ENCODE data around the gene DENND5B.
A peak's percentile ranks its signal among the peaks of the same experiment; 100 is the strongest.
"Not testable (repeated sequence)": the region's sequence is repeated elsewhere in the genome, so short reads cannot be mapped to it uniquely, and the experiment has no call there.

DENND5B gene

DNA sequence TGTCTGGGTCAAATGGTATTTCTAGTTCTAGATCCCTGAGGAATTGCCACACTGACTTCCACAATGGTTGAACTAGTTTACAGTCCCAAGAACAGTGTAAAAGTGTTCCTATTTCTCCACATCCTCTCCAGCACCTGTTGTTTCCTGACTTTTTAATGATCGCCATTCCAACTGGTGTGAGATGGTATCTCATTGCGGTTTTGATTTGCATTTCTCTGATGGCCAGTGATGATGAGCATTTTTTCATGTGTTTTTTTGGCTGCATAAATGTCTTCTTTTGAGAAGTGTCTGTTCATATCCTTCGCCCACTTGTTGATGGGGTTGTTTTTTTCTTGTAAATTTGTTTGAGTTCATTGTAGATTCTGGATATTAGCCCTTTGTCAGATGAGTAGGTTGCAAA is 40.3 kb downstream of the DENND5B start:
- not testable (repeated sequence) for DNase-seq

DNA sequence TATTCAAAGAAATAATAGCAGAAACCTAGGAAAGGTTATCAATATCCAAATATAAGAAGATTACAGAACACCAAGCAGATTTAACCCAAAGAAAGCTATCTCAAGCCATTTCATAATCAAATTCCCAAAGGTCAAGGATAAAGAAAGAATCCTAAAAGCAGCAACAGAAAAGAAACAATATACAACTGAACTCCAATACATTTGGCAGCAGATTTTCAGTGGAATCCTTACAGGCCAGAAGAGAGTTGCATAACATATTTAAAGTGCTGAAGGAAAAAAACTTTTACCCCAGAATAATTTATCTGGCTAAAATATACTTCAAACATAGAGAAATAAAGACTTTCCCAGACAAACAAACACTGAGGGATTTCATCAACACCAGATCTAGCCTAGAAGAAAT is 54.3 kb downstream of the DENND5B start:
- no peak for DNase-seq

DNA sequence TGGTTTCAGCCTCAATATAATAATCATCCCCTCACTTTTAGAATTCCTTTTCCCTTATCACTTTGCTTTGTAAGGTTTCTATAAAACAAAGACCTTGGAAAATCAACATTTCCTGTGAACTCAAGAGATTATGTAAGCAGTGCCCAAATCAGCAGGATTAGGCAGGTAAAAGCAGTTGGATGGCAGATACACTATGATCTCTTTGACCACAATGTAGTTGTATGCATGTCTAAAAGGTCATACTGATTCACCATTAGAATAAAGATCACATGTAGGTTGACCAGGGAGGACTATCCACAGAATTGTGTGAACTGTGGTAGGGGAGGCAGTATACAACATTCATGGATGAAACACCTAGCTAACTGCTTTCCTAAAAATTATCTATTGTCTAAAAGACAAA is 57.5 kb downstream of the DENND5B start:
- DNase-seq: no peak

DNA sequence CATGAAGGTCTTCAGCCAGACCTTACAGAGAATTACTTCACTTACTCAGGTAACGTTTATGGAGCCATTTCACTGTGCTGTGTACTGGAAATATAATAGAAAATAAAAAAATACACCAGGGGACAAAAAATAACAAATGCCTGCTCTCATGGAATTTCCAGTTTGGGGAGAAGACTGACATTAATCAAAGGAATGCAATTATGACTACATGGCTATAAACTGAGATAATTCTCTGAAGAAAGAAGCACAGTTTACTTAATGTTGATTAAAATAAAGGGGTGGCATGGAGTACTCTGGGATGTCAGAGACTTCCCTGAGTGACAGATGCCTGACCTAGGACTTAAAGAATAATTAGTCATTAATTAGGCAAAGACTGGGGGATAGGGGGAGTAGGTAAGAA is 59.0 kb downstream of the DENND5B start:
- DNase-seq: no peak

DNA sequence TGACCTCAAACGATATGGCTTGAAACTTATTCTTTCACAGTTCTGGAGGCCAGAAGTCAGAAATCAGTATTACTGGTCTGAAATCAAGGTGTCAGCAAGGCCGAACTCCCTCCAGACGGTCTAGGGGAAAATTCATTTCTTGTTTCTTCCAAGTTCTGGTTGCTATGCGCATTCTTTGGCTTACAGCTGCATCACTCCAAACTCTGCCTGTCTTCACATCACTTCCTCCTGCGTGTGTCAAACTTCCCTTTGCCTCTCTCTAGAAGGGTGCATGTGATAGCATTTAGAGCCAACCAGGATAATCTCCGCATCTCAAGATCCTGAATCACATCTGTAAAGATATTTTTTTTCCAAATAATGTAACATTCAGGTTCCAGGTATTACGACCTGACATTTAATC is 62.8 kb downstream of the DENND5B start:
- no peak for DNase-seq

DNA sequence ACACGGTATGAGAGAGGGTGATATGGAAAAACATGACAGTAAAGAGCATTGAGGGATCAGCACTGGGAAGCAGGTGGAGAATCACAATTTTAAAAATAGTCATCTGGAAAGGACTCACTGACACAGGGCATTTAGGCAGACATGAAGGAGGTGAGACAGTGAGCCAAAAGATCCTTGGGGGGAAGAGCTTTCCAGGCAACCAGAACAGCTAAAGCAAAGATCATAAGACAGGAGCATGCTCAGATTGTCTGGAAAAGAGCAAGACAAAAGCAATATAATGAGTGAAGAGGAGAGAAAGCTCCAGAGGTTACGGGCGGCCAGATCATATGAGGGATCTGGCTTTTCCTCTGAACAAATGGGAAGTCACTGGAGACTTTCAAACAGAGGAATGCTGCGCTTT is 63.9 kb downstream of the DENND5B start:
- DNase-seq: no peak

DNA sequence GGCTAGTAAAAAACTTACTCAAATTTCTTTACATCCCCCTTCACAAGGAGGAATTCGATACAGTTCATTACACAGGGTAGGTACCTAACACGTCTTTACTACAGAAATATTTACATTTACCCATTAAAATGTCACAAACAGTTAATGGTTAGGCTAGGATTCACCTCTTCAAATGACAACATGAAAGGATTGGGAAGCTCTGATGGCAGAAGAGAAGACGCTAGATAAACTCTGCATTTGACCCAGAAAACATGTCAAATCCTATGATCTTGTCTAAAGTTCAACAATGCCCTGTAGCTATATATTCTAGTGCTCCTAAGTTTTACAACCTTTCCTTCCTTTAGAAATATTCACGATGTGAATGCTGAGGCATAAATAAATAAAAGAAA is 64.8 kb downstream of the DENND5B start:
- DNase-seq: no peak

DNA sequence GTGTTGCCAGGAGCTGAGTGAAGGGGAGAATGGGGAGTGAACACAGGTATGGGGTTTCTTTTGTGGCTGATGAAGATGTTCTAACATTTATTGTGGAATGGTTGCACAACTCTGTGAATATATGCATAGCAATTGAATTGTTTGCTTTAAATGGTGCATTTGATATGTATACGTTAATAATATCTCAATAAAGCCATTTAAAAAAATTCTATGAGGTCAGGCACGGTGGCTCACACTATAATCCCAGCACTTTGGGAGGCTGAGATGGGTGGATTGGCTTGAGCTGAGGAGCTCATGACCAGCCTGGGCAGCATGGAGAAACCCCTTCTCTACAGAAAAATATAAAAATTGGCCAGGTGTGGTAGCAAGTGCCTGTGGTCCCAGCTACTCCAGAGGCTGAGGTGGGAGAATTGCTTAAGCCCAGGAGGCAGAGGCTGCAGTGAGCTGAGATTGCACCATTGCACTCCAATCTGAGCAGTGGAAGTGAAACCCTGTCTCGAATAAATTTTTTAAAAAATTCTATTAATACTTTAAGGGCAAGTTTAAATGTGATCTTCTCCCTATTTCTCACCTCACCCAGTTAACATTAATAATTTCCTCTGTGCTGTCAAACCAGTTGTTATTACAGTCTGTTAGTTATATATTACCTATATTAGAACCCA is 65.3 kb downstream of the DENND5B start:
- DNase-seq: no peak

DNA sequence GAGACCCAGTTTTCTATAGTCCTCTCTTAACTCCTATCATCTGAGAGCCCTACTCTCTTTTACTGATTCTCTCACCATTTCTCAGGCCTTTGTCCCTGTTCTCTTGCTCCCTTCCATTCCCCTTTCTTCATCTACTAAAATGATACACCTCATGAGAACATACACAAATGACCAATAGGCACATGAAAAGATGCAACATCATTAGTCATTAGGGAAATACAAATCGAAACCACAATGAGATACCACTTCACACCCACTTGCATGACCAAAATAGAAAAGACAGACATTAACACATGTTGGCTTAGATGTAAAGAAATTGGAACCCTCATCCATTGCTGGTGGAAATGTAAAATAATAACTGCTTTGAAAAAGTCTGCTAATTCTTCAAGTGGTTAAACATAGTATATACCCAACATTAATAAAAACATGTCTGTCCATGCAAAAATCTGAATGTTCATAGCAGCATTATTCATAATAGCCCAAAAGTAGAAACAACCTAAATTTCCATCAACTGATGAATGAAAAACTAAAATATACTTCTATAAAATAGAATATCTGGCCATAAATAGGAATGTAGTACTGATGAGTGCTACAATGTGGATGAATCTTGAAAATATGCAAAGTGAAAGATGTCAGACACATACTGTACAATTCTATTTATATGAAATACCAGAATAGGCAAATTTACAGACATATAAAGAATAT is 66.0 kb downstream of the DENND5B start:
- DNase-seq: no peak

DNA sequence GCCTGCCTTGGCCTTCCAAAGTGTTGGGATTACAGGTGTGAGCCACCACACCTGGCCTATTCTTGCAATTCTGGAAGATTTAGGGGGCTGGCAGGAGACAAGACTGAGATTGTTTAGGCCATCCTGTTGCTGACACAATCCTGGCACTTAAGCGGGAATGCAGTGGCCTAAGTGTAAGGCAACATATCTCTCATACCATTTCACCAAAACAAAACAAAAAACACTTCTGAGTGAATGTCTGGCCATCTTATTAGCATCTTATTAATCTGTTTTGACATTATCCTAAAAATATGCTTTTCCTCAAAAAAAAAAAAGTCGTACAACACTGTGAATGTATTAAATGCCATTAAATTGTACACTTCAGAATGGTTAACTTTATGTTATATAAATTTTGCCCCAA is 67.6 kb downstream of the DENND5B start:
- DNase-seq: no peak

DNA sequence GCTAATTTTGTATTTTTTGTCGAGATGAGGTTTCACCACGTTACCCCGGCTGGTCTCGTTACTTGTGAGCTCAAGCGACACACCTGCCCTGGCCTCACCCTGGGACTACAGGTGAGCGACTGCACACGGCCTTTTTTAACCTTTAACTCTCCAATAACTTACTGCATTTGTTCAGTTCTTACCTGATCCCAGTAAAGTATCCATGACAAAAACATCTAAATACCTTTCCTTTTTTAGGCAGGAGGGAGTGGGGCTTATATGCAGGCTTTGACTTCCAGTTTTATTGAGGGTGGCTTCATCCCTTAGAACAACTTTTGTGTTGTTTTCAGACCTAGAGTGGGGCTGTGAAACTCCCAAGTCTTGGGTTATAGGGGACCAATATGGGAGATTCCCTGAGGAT is 68.3 kb downstream of the DENND5B start:
- DNase-seq: no peak

DNA sequence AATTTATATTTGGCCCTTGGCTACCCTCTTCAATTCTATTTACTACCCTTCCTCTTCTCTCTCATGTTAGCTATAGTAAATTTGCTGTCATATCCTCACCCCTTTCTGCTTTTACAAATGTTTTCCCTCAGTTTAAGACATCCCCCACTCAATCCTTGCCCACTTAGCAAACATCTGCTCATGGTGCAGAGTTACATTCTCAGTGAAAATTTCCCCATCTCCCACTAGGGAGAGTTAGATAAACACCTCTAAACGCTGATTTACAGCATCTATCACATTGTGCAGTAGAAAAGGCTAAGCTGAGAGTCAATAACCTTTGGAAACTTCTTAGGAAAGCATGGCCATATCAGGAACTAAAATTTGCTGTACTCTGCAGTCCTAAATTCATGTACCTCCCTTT is 69.0 kb downstream of the DENND5B start:
- DNase-seq: peak; percentile 97

DNA sequence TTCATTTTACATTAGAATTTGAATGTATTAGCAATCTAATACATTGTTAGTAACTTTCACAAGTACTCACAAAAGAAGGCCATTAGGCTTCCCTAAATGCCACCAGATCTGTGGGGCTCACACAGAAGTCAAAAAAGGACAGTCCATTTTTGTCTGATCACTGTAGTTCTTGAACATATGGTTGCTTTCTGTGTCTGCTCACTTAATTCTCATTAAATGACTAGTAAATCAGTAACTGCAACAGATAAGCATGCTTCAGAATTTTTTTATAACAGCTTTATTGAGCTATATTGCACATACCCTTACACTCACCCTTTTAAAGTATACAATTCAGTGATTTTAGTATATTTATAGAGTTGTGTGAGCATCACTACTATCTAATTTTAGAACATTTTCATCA is 71.4 kb downstream of the DENND5B start:
- peak; percentile 82 for DNase-seq

DNA sequence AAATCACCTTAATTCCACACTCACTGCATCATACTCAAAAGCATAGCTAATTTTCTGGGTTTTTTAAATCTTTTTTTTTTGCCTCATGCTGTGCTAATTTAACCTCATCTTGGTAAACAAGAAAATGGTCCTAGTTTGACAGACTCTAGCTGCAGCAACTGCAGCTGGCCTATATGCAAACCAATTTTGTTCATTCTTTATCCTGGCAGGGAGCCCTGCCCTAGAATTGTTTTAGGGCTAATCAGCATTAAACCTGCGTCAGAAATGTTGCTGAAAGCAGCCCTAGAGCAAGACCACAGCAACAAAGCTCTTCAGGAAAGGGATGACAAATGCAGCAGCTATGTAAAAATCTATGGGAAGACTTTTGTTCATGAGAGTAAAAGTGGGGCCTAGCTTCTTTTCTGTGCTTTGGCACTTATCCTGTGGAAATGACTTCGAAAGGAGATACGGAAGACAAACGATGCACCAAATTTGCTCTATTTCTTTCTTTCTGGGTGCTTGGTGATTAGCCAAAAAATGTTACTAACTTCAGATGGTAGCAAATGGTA is 72.2 kb downstream of the DENND5B start:
- peak; percentile 100 for DNase-seq

DNA sequence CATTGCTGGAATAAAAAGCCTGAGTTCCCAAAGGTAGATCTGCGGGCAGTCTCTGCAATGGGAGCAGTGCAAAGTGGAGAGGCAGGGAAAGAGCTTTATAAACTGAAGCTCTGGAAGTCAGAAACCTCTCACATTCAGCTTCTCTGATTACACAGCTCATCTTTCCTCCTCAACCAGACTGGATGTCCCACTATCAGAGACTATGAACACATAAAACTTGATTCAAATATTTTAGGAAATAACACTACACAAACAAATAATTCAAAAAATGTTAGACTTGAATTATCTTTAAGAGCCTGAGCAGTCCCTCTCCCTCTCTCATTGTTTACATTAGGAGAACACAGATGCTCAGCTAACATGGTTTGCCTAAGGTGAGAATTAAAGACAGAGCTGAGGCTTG is 72.9 kb downstream of the DENND5B start:
- DNase-seq: peak; percentile 99

DNA sequence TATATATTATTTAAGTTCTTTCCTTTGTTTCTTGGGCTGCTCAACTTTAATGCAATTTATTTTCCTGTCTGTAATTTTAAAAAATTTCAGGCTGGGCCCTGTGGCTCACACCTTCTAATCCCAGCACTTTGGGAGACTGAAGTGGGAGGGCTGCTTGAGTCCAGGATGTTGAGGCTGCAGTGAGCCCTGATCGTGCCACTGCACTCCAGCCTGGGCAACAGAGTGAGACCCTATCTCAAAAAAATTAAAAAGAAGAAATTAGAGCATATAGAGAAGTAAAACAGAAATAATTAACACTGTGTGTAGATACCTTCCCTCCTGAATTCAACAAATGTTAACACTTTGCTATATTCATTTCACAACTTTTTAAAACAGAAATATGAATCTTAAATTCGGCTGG is 74.2 kb downstream of the DENND5B start:
- peak; percentile 69 for DNase-seq

DNA sequence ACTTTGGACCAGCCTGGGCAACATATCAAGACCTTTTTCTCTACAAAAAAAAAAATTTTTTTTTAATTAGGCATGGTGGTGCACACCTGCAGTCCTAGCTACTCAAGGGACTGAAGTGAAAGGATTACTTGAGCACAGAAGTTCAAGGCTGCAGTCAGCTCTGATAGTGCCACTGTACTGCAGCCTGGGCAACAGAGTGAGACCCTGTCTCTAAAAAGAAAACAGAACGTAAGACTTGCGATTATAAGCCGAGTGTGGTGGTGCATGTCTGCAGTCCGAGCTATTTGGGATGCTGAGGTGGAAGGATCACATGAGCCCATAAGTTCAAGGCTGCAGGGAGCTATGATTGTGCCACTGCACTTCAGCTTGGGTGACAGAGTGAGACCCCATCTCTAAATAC is 76.0 kb downstream of the DENND5B start:
- DNase-seq: no peak

DNA sequence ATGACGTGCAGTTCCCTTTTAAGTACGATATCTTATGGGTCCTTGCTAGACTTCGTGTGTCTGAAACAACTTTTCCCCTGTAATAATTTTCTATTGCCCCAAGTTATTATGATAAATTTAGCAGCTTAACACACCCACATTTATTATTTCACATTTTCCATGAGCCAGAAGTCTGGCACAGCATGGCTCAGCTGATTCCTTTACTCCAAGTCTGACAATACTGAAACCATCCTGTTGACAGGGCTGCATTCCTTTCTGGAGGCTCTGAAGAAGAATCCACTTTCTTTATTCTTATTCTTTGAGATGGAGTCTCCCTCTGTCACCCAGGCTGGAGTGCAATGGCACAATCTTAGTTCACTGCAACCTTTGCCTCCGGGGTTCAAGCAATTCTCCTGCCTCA is 80.9 kb downstream of the DENND5B start:
- no peak for DNase-seq

DNA sequence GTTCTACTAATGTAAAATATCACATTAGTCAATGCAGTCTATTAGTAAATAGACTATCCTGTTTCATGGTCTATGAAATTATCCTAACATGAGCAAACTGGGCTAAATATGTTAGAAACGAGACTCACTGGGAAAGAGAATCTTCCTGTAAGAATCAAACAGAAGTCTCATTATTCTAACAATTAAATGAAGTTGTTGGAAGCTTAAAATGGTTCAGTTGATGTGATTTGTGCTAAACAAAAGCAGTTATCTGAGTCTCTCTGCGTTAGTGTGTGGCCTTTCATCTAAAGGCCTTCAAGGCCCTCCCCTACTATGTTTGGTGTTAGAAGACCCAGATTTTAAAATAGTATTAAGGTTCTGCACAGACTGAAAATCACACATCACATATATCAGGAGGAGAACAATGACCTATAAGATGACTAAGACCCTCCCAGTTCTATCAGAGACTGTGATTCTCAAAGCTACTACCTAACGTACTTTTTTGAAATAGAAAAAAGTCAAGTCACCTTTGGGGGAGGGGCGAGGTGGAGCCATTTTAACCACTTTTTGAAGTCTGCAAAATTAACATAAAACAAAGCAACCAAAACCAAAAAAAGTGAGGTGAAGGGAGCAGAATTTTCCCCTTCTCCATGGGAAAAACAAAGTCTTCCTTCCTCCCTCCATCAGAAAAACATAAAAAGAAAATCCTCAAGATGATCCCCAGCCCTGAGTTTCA is 82.3 kb downstream of the DENND5B start:
- DNase-seq: no peak

DNA sequence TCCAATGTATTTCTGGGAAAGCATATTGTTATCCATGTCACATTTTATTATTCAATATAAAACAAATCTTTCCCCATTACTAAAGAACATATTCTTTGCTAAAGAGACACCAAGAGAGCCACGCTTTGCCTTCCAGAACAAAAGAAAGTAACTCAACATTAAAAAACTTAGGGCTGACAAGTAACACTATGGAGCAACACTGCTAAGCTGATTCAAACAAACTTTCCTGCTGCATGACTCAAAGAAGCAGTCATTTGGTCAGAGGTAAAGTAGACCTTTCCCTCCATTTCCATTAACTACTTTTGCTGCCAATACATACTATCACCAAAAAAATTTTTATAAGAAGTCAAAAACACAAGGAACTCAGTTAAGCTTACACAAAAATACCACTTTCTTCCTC is 83.0 kb downstream of the DENND5B start:
- no peak for DNase-seq

DNA sequence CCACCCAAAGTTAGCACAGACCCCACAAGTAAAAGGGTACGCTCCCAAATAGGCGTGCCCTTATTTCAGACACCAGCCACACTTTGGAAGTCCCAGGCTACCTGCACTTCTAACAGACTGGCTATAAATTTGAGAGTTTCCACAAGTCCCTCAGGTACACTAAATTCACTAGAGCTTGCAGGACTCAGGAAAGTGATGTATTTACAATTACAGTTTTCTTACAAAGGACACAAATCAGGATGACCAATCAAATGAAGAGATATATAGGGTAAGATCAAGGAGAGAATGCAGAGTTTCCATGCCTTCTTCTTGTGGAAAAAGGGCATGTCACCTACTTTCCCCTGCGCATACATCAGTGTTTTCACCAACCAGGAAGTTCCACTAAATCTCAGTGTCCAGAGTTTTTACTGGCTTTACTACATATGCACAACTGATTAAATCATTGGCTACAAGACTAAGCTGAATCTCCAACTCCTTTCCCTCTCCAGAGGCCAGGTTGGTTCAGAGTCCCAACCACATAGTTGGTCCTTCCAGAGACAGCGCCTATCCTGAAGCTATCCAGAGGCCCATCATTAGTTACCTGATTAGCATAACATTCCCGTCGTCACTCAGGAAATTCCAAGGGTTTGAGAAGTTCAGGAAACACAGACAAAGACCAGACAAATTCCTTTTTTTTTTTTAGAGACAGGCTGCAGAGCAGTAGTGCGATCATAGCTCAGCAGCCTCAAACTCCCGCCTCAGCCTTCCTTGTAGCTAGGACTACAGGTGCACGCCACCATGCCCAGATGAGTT is 84.2 kb downstream of the DENND5B start:
- DNase-seq: no peak

DNA sequence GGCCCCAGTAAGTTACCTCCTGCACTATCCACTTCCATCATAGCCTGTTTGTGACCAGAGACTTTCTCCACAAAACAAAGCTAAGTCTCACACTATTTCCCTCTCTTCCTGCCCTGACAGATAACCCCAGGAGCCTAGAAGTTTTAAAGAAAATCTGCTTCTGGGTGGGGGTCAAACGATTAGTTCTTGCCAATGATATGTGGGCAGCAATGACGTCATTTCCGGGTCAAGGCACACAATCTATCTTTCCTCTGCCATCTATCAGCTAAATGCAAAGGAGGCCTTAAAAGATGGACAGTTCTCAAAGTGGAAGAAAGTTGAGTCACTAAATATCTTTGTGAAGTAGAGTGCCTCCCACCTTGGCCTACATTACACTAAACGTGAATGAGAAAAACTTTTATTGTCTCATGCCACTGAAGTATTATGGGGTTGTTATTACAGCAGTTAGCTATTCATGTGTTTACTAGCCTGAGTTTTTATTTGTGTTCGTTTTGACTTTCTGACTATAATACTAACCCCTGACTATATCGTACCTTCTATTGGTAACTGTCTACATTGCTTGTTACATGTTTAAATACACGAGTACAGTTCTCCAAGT is 86.2 kb downstream of the DENND5B start:
- no peak for DNase-seq

DNA sequence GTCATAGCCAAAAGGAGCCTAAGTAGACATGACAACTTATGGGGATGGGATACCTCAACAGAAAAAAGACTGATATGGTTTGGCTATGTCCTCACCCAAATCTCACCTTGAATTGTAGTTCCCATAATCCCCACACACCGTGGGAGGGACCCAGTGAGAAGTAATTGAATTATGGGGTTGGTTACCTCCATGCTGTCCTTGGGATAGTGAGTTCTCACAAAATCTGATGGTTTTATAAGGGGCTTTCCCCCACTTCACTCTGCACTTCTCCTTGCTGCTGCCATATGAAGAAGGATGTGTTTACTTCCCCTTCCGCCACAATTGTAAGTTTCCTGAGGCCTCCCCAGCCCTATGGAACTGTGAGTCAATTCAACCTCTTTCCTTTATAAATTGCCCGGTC is 89.9 kb downstream of the DENND5B start:
- DNase-seq: not testable (repeated sequence)
